ENCODE results near the gene CUL4A.
A peak's percentile ranks its signal among the peaks of the same experiment; 100 is the strongest.
"Not testable (repeated sequence)": the region's sequence is repeated elsewhere in the genome, so short reads cannot be mapped to it uniquely, and the experiment has no call there.

Gene CUL4A

DNA sequence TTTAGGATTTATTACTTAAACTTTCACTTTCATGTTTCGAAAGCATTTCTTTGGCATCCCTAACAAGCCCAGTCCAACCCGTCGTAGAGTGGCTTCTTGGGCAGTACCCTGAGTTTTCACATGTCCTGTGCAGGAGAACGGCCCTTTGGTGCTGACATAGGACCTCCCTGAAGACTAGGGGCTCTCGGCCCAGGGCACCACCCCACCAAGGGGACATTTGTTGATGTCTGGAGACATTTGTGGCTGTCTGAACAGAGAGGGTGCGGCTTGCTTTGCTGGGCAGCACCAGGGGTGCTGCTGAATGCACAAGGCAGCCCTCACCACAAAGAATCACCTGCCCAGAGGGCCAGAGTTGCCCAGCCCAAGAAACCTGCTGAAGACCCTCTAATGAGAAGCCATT is 30.6 kb downstream of the CUL4A start:
- DNase-seq: no peak

- not testable (repeated sequence) for DNase-seq
These were observed 32.2 kb downstream of the CUL4A start for GRCh38 chr13:113241623-113242022.

DNA sequence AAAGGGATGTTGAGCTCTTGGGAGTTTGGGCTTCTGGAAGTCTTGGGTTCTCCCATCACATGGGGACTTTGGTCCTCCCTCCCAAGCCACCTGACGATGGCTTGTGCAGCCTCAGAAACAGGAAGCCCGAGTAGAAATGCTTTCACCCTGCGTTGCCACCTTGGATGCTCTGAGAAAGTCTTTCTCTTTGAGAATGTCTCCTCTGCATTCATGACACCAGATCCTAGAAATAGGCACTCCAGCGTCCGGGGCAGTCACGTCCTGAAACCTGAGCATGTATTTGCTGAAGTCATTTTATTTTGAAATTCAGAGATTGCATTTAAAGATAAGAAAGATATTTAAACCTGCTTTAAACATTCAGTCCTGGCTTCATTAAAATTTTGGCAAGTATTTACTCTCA is 34.4 kb downstream of the CUL4A start:
- DNase-seq: no peak

- no peak for DNase-seq
These were observed 36.7 kb downstream of the CUL4A start for GRCh38 chr13:113245849-113246796.

- DNase-seq: no peak
These were observed 43.2 kb downstream of the CUL4A start for GRCh38 chr13:113252516-113253095.

DNA sequence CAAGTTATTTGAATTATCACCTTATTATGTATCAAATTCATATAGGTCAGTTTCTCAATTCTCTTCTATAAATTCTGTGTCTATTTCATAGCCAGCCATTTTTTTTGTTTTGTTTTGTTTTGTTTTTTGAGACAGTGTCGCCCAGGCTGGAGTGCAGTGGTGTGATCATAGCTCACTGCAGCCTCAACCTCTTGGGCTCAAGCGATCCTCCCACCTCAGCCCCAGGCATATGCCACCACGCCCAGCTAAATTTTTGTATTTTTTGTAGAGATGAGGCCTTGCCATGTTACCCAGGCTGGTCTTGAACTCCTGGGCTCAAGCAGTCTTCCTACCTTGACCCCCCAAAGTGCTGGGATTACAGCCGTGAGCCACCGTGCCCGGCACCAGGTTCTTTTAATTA is 48.5 kb downstream of the CUL4A start:
- DNase-seq: not testable (repeated sequence)

GRCh38 chr13:113258321-113259054 is 49.1 kb downstream of the CUL4A start:
- DNase-seq: no peak

- DNase-seq: no peak
These were observed 51.6 kb downstream of the CUL4A start for GRCh38 chr13:113260996-113261395.

DNA sequence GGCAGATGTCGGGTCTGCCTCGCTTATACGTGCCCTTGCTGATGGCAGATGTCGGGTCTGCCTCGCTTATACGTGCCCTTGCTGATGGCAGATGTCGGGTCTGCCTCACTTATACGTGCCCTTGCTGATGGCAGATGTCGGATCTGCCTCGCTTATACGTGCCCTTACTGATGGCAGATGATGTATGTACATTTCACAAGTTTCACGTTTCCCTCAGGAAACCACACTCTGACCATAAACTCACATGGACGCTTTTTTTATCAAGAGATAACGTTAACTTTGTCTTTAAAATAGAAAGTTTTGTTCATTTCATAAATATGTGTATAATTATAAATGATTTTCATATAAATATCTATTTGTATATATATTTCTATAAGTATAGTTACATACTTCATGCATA is 53.6 kb downstream of the CUL4A start:
- DNase-seq: not testable (repeated sequence)

DNA sequence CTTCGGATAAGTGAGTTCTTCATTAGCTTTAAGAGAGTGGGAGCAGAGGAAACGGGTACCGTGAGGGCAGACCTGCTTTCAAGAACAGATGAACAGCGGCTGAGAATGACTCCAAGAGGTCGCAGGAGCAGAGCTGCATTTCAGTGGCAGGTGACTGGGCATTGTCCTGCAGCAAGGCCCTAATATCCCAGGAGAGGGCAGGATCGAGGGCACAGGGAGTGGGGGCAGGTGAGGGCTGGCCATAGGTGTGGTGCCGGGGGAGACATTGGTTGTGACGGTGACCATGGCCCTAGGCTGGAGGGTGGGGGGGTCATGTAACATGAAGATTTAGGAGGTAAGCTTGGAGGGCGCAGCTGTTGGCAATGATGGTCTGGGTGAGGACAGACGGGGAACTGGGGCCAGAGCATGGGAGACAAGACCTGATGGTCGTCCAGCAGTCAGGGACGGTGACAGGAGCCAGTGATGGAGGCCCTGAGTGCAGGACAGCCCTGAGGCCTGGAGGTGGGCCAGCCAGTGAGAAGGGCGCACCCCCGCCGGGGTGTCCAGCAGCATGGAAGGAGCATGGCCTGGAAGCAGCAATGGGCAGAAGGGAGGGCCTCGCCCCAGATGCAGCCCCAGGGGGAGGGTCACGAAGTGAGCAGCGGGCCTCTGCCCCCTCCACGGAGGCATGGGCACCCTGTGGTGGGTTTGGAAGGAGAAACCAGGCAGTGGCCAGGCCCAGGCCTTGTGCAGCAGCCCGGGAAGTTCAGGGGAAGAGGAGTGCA is 58.4 kb downstream of the CUL4A start:
- no peak for DNase-seq

- no peak for DNase-seq
These were observed 62.6 kb downstream of the CUL4A start for GRCh38 chr13:113272031-113272430.

GRCh38 chr13:113272701-113273181 is 63.3 kb downstream of the CUL4A start:
- no peak for DNase-seq

GRCh38 chr13:113273321-113273720 is 63.9 kb downstream of the CUL4A start:
- no peak for DNase-seq

- peak; percentile 92 for DNase-seq
These were observed 64.6 kb downstream of the CUL4A start for GRCh38 chr13:113273851-113274590.

DNA sequence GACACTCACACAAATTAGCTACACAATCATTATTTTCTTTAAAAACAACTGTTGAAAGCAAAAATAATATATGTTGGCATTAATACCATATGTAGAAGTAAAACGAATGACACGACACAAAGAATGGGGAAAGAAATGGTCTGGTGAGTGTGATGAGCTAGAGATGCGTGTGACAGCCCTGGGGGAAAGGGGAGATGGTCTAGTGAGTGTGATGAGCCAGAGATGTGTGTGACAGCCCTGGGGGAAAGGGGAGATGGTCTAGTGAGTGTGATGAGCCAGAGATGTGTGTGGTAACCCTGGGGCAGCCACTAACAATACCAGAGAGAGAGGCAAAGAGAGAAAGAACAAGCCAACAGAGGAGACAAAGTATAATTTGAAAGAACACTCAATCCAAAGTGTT is 65.3 kb downstream of the CUL4A start:
- DNase-seq: no peak

GRCh38 chr13:113275387-113275786 is 66.0 kb downstream of the CUL4A start:
- peak; percentile 69 for DNase-seq

DNA sequence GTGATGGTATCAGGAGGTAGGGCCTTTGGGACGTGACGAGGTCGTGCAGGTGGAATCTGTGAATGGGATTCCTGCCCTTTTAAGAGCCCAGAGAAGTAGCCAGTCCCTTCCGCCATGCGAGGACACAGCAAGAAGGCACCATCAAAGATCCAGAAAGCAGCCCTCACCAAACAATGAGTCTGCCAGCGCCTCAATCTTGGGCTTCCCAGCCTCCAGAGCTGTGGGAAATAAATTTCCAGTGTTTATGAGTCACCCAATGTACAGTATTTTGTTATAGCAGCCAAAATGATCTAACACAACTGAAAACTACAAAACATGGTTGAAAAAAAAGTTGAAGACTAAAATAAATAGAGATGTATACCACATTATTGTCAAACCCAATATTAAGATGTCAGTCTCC is 70.7 kb downstream of the CUL4A start:
- no peak for DNase-seq

GRCh38 chr13:113283904-113284303 is 74.5 kb downstream of the CUL4A start:
- no peak for DNase-seq

- no peak for DNase-seq
These were observed 79.5 kb downstream of the CUL4A start for GRCh38 chr13:113288880-113289279.

DNA sequence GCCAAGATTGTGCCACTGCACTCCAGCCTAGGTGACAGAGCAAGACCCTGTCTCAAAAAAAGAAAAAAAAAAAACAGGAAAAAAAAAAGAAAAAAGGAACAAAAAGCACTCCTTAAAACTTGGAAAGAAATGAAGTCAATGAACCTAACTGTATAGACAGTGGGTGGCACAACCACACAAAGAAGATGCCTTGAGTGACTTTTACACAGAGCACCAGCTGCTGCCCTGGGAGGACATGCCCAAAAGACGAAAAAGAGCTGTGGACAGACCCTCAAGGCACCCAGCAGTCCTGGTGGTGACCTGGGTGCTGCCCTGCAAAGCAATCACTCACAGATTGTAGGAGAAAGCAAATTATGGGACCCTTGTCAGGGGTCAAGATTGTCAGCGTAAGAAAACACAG is 81.7 kb downstream of the CUL4A start:
- no peak for DNase-seq

- peak; percentile 3 for DNase-seq
These were observed 82.8 kb downstream of the CUL4A start for GRCh38 chr13:113292021-113292862.
